ENCODE measurements around the gene BTBD8. TPM values are rescaled to one million over a fixed set of nuclear protein-coding genes. Genes with fewer than 3 reads are reported as not detected.

The BTBD8 gene
- polyA plus RNA-seq, 1 of the 3 experiments (the other 2 are of a cell fraction) = 0.62 TPM

GRCh38 chr1:92085727-92086126 lies 5.6 kb downstream of the BTBD8 start (continued):
- TF ChIP-seq ZBTB33 (IDR thresholded peaks at IDR 0.05; ENCODE audit: borderline replicate concordance, low read depth) = no peak
- TF ChIP-seq POLR2AphosphoS5 (IDR thresholded peaks at IDR 0.05; ENCODE audit: low read depth, low read length) = no peak
- no peak for TF ChIP-seq RFX5 (IDR thresholded peaks at IDR 0.05; ENCODE audit: low read length)

GRCh38 chr1:92087542-92087941 lies 7.4 kb downstream of the BTBD8 start:
- no peaks in the 10 kb centered on the region for H3K27me3 ChIP-seq (ENCODE audit: insufficient read depth)
- H3K4me1 ChIP-seq (ENCODE audit: control insufficient read depth in 1 of 2, insufficient read depth in 2 of 2, low read depth in 1 of 2, low read length in 1 of 2) = no peaks in the 10 kb centered on the region
- H3K9ac ChIP-seq = no peak overlapping the region
- no peak overlapping the region for H2AFZ ChIP-seq (ENCODE audit: low read depth)
- no peaks in the 10 kb centered on the region for H4K20me1 ChIP-seq (ENCODE audit: insufficient read depth)
- TF ChIP-seq RCOR1 (IDR thresholded peaks at IDR 0.05; ENCODE audit: low read length) (no peak), FOXJ3 (CRISPR knock-in tag; IDR thresholded peaks at IDR 0.05) (no peak), FOXM1 (IDR thresholded peaks at IDR 0.05; ENCODE audit: low read depth) (no peak), FOSL2 (IDR thresholded peaks at IDR 0.05; ENCODE audit: borderline replicate concordance, low read depth) (no peak), ELF1 (IDR thresholded peaks at IDR 0.05) (no peak), RAD21 (IDR thresholded peaks at IDR 0.05; ENCODE audit: low read length) (no peak), TAF1 (IDR thresholded peaks at IDR 0.05; ENCODE audit: borderline replicate concordance, low read depth, low read length) (no peak), USF2 (IDR thresholded peaks at IDR 0.05; ENCODE audit: borderline replicate concordance, low read depth, low read length) (no peak), SIN3A (IDR thresholded peaks at IDR 0.05; ENCODE audit: borderline replicate concordance, low read depth, low read length) (no peak), SMC3 (IDR thresholded peaks at IDR 0.05; ENCODE audit: low read depth, low read length) (no peak), MXI1 (IDR thresholded peaks at IDR 0.05; ENCODE audit: low read depth, low read length) (no peak), REST (IDR thresholded peaks at IDR 0.05; ENCODE audit: low read depth, low read length) (no peak), NRF1 (IDR thresholded peaks at IDR 0.05; ENCODE audit: low read depth, low read length) (no peak), ZBTB33 (IDR thresholded peaks at IDR 0.05; ENCODE audit: borderline replicate concordance, low read depth) (no peak), GATA2 (CRISPR knock-in tag; IDR thresholded peaks at IDR 0.05) (no peak), GABPA (IDR thresholded peaks at IDR 0.05; ENCODE audit: low read depth) (no peak), JUND (IDR thresholded peaks at IDR 0.05) (no peak), TEAD4 (IDR thresholded peaks at IDR 0.05; ENCODE audit: borderline replicate concordance, insufficient read depth) (no peak), EP300 (IDR thresholded peaks at IDR 0.05; ENCODE audit: borderline replicate concordance in 1 of 2, low read depth in 1 of 2, low read length in 1 of 2) (no peak), RFX5 (IDR thresholded peaks at IDR 0.05; ENCODE audit: low read length) (no peak)
- ChIA-PET CTCF (no interaction called here), POLR2A (no interaction called here)
- no peak for DNase-seq
- no peaks in the 10 kb centered on the region for H3K79me2 ChIP-seq (ENCODE audit: insufficient read depth)
- H3K4me2 ChIP-seq = no peak overlapping the region
- H3K9me2 ChIP-seq = no peaks in the 10 kb centered on the region
- no peaks in the 10 kb centered on the region for H3K9me3 ChIP-seq
- no peak overlapping the region for H3K27ac ChIP-seq (ENCODE audit: low read depth in 2 of 2, low read length in 1 of 2)
- no peaks in the 10 kb centered on the region for H3F3A ChIP-seq (replicated peaks; ENCODE audit: insufficient read depth)
- no peaks in the 10 kb centered on the region for H3K36me3 ChIP-seq (replicated peaks in 1 of 2; ENCODE audit: control insufficient read depth in 1 of 2, insufficient read depth in 2 of 2, low read length in 1 of 2)
- WGBS (ENCODE audit: low lambda C conversion rate) = 36% methylated on average over 1 of the region's 1 CpG
- H3K4me3 ChIP-seq (ENCODE audit: low read depth in 2 of 2, low read length in 1 of 2) = no peak overlapping the region

Measured in SK-N-SH (cell line).